ENCODE results near the gene SPACA6. TPM values are rescaled to one million over a fixed set of nuclear protein-coding genes. Genes with fewer than 3 reads are reported as not detected.
A peak's percentile ranks its signal among the peaks of the same experiment; 100 is the strongest.

Gene SPACA6
- total RNA-seq, 1 experiment from 2014 or later, result 3.6 TPM

DNA sequence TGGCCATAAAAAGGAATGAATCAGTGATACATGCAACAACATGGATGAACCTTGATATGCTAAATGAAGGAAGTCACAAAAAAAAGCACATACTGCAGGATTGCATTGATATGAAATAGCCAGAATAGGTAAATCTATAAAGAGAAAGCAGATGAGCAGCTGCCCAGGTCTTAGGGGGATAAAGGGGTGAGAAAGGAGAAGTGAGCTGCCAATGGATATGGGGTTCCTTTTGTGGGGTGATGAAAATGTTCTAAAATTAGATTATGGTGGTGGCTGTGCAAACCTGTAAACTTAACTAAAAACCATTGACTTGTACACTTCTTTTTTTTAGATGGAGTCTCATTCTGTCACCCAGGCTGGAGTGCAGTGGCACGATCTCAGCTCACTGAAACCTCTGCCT is 18.6 kb downstream of the SPACA6 start:
- POLR2A ChIA-PET, result no interaction called here
- H3K4me3 ChIP-seq (ENCODE audit: low read depth, low read length), result no peak overlapping the region
- no TSS peak for BruUV-seq (replicated peaks)
- Mint-ChIP-seq H3K4me1 (ENCODE audit: low read depth, unreplicated experiment) (no peaks in the 10 kb centered on the region), H3K9me3 (ENCODE audit: unreplicated experiment) (peaks cover 26% of the 10 kb centered on the region), H3K4me3 (ENCODE audit: unreplicated experiment) (no peak overlapping the region), H3K27ac (ENCODE audit: unreplicated experiment) (no peak overlapping the region), H3K27me3 (ENCODE audit: insufficient read depth, unreplicated experiment) (peaks cover 11% of the 10 kb centered on the region), H3K36me3 (ENCODE audit: insufficient read depth, unreplicated experiment) (no peaks in the 10 kb centered on the region)
- intact Hi-C loops (cut with micrococcal nuclease; ENCODE audit: unreplicated experiment), result loop anchor here (2.0 kb wide), 1 partner anchor 71 kb away; no protein-coding TSS in a partner anchor
- CTCF ChIA-PET, result no interaction called here
- no peaks in the 10 kb centered on the region for H3K36me3 ChIP-seq (ENCODE audit: control insufficient read depth, insufficient read depth, low read length)
- no peak for DNase-seq
- H3K27me3 ChIP-seq (replicated peaks; ENCODE audit: control insufficient read depth, insufficient read depth, low read length), result no peaks in the 10 kb centered on the region
- no peaks in the 10 kb centered on the region for H3K4me1 ChIP-seq
- TF ChIP-seq, protein P1, sequence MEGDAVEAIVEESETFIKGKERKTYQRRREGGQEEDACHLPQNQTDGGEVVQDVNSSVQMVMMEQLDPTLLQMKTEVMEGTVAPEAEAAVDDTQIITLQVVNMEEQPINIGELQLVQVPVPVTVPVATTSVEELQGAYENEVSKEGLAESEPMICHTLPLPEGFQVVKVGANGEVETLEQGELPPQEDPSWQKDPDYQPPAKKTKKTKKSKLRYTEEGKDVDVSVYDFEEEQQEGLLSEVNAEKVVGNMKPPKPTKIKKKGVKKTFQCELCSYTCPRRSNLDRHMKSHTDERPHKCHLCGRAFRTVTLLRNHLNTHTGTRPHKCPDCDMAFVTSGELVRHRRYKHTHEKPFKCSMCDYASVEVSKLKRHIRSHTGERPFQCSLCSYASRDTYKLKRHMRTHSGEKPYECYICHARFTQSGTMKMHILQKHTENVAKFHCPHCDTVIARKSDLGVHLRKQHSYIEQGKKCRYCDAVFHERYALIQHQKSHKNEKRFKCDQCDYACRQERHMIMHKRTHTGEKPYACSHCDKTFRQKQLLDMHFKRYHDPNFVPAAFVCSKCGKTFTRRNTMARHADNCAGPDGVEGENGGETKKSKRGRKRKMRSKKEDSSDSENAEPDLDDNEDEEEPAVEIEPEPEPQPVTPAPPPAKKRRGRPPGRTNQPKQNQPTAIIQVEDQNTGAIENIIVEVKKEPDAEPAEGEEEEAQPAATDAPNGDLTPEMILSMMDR (IDR thresholded peaks at IDR 0.05; ENCODE audit: insufficient read depth in 1 of 2, low read depth in 1 of 2, low read length in 1 of 2, severe bottlenecking in 1 of 2, unreplicated experiment in 1 of 2), result no peak
- no peaks in the 10 kb centered on the region; the same call in 1 of the 2 replicates for H3K9me3 ChIP-seq

DNA sequence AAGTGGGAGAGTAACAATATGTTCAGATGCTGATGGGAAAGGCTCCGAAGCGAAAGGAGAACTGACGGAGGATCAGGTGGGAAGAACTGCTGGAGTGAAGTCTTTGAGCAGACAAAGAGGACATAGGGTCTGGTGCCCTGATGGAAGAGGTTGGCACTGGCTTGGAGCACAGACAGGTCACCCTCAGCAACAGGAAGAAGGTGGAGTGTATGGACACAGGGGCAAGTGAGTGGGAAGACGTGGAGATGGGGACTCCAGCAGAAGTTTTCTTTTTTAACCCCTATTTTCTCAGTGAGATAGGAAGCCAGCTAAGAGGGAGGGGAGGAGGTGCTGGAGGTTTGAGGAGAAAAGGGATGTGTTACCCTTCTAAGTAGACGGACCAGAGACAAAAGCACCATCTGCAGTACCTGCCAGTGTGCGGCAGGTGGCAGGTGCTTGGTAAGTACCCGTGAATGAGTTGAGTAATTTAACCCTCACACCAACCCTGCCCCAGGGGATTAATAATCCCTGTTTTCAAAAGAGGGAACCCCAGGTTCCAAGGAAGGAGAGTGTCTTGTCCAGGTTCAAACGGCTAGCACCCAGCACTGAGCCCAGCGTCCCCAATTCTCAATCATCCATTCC is 19.4 kb downstream of the SPACA6 start:
- DNase-seq, result no peak
- H3K4me3 Mint-ChIP-seq (ENCODE audit: unreplicated experiment), result no peak overlapping the region
- intact Hi-C loops (cut with micrococcal nuclease; ENCODE audit: unreplicated experiment), result loop anchor here (2.0 kb wide), 1 partner anchor 70 kb away; no protein-coding TSS in a partner anchor
- H3K27me3 ChIP-seq (replicated peaks; ENCODE audit: control insufficient read depth, insufficient read depth, low read length), result no peaks in the 10 kb centered on the region
- no peak overlapping the region for H3K27ac Mint-ChIP-seq (ENCODE audit: unreplicated experiment)
- no peaks in the 10 kb centered on the region for H3K4me1 ChIP-seq
- H3K36me3 Mint-ChIP-seq (ENCODE audit: insufficient read depth, unreplicated experiment), result no peaks in the 10 kb centered on the region
- ChIA-PET POLR2A (no interaction called here), CTCF (no interaction called here)
- no TSS peak for BruUV-seq (replicated peaks)
- peaks cover 26% of the 10 kb centered on the region for H3K9me3 Mint-ChIP-seq (ENCODE audit: unreplicated experiment)
- TF ChIP-seq, protein P1 (IDR thresholded peaks at IDR 0.05; ENCODE audit: insufficient read depth in 1 of 2, low read depth in 1 of 2, low read length in 1 of 2, severe bottlenecking in 1 of 2, unreplicated experiment in 1 of 2), result peak; percentile 14 to 54
- H3K4me1 Mint-ChIP-seq (ENCODE audit: low read depth, unreplicated experiment), result no peaks in the 10 kb centered on the region
- H3K27me3 Mint-ChIP-seq (ENCODE audit: insufficient read depth, unreplicated experiment), result peaks cover 11% of the 10 kb centered on the region
- H3K4me3 ChIP-seq (ENCODE audit: low read depth, low read length), result no peak overlapping the region
- H3K36me3 ChIP-seq (ENCODE audit: control insufficient read depth, insufficient read depth, low read length), result no peaks in the 10 kb centered on the region
- H3K9me3 ChIP-seq, result no peaks in the 10 kb centered on the region; the same call in 1 of the 2 replicates

DNA sequence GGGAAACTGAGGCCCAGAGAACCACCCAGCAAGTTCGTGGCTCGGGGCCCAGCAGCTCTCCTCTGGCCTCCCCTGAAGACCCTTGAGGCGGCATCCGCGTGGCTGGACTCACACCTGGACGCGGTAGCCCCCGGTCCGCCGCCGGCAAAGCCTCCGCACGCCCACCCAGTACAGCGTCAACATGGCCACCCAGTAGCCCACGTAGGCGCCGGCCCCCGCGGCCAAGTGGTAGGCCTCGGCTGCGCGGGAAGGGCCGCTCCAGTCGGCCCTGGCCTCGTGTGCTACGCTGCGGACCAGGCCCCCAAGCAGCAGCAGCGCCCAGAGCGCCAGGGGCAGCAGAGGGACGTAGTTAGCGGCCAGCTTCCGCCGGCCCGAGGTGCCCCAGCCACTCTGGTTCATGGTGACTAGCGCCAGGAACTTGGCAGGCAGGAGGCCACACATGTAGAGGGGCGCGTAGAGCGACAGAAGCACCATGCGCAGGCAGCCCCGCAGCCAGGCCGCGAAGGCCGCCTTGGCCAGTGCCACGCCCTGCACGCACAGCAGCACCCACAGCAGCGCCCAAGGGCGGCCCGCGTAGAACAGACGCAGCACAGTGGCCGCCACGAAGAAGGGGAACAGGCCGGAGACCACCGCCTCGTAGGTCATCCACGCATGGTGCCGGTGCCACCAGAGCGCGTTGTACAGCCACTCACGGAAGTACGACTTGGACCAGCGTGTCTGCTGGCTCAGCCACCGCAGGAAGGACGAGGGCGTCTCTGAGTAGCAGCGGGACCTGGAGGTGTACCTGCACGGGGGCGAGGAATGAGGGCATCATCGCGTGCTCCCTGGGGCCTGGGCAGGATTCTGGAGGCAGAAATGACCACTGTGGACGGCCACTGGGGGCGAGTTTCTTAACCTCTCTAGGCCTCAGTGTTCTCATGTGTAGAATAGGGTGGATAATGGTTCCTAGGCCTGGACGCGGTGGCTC is 20.5 kb downstream of the SPACA6 start:
- Histone ChIP-seq H3K9me3 (peaks cover 4% of the 10 kb centered on the region; the same call in 1 of the 2 replicates), H3K4me3 (ENCODE audit: low read depth, low read length) (no peak overlapping the region), H3K4me1 (no peaks in the 10 kb centered on the region), H3K36me3 (ENCODE audit: control insufficient read depth, insufficient read depth, low read length) (no peaks in the 10 kb centered on the region), H3K27me3 (replicated peaks; ENCODE audit: control insufficient read depth, insufficient read depth, low read length) (no peaks in the 10 kb centered on the region)
- H3K27ac Mint-ChIP-seq (ENCODE audit: unreplicated experiment), result no peak overlapping the region
- no TSS peak for BruUV-seq (replicated peaks)
- H3K4me1 Mint-ChIP-seq (ENCODE audit: low read depth, unreplicated experiment), result no peaks in the 10 kb centered on the region
- CTCF ChIA-PET, result no interaction called here
- POLR2A ChIA-PET, result no interaction called here
- H3K27me3 Mint-ChIP-seq (ENCODE audit: insufficient read depth, unreplicated experiment), result peaks cover 11% of the 10 kb centered on the region
- H3K4me3 Mint-ChIP-seq (ENCODE audit: unreplicated experiment), result no peak overlapping the region
- DNase-seq, result no peak
- TF ChIP-seq, protein P1 (IDR thresholded peaks at IDR 0.05; ENCODE audit: insufficient read depth in 1 of 2, low read depth in 1 of 2, low read length in 1 of 2, severe bottlenecking in 1 of 2, unreplicated experiment in 1 of 2), result no peak
- peaks cover 35% of the 10 kb centered on the region for H3K9me3 Mint-ChIP-seq (ENCODE audit: unreplicated experiment)
- no peaks in the 10 kb centered on the region for H3K36me3 Mint-ChIP-seq (ENCODE audit: insufficient read depth, unreplicated experiment)
- intact Hi-C loops (cut with micrococcal nuclease; ENCODE audit: unreplicated experiment), result loop anchor here (2.0 kb wide), 1 partner anchor 69 kb away; no protein-coding TSS in a partner anchor
